Measurements from ENCODE around the gene ETHE1.
"Not testable (repeated sequence)": the region's sequence is repeated elsewhere in the genome, so short reads cannot be mapped to it uniquely, and the experiment has no call there.

The ETHE1 gene

DNA sequence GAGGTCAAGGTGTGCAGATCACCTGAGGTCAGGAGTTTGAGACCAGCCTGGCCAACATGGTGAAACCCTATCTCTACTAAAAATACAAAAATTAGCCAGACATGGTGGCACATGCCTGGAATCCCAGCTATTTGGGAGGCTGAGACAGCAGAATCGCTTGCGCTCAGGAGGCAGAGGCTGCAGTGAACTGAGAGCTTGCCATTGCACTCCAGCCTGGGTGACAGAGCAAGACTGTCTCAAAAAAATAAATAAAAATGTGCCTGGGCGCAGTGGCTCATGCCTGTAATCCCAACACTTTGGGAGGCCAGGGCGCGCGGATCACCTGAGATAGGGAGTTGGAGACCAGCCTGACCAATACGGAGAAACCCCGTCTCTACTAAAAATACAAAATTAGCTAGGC is 3.3 kb downstream of the ETHE1 start:
- not testable (repeated sequence) for DNase-seq (ENCODE audit: low read depth, low spot score); H3K4me3 ChIP-seq (ENCODE audit: low read length); H3K36me3 ChIP-seq (ENCODE audit: control insufficient read depth, insufficient read depth, low read length); H3K27ac ChIP-seq (ENCODE audit: low read length); H3K27me3 ChIP-seq (ENCODE audit: control insufficient read depth, insufficient read depth, low read length); H3K9me3 ChIP-seq (ENCODE audit: control insufficient read depth, insufficient read depth, low read length); H3K4me1 ChIP-seq (ENCODE audit: control insufficient read depth, insufficient read depth, low read length)
- WGBS (ENCODE audit: insufficient coverage, insufficient read length), result no CpG with 5 or more reads among the region's 8 CpGs

DNA sequence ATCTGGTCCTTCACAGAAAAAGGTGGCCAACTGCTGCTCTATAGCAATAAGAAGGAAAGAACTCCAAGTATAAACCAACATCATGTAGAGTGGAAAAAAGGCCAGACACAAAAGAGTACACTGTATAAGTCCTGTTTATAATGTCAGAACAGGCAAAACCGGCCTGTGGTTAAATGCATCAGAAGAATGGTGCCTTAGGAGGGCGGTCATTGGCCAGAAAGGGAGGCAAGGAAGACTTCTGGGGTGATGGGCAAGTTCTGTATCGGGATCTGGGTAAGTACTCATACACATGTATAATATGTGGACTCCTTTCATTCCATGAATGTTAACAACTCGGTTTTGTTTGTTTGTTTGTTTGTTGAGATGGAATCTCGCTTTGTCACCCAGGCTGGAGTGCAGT is 4.1 kb downstream of the ETHE1 start:
- DNase-seq (ENCODE audit: low read depth, low spot score), result no peak
- Histone ChIP-seq H3K9me3 (ENCODE audit: control insufficient read depth, insufficient read depth, low read length) (no peaks in the 10 kb centered on the region), H3K27ac (ENCODE audit: low read length) (no peak overlapping the region), H3K4me1 (ENCODE audit: control insufficient read depth, insufficient read depth, low read length) (peaks cover 2% of the 10 kb centered on the region; the same call in 1 of the 2 replicates), H3K4me3 (ENCODE audit: low read length) (no peak overlapping the region), H3K36me3 (ENCODE audit: control insufficient read depth, insufficient read depth, low read length) (no peaks in the 10 kb centered on the region), H3K27me3 (ENCODE audit: control insufficient read depth, insufficient read depth, low read length) (no peaks in the 10 kb centered on the region; the same call in 1 of the 2 replicates)
- WGBS (ENCODE audit: insufficient coverage, insufficient read length), result no CpG with 5 or more reads among the region's 5 CpGs

DNA sequence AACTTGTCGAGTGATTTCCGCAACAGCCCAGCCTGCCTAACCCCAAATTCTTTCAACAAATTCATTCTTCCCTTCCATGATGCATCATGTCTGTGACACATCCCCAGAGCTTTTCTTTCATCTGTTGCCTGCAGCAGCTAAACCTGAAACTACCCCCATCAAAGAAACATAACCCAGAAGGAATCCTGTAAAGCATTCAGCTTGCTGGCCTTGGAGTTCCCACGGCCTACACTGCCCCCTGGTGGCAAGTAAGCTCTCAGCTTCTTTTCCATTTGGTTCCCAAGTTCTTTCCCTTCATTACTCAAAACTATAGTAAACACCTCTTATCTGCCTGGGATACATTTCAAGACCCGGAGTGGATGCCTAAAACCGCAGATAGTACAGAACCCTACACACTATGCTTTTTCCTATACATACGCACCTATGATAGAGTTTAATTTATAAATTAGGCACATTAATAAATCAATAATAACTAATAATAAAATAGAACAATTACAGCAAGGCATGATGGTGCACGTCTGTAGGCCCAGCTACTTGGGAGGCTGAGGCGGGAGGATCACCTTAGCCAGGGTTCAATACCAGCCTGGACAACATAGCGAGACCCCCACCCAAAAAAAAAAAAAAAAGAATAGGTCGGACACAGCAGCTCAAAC is 7.4 kb downstream of the ETHE1 start:
- Histone ChIP-seq H3K9me3 (ENCODE audit: control insufficient read depth, insufficient read depth, low read length) (no peaks in the 10 kb centered on the region), H3K4me1 (ENCODE audit: control insufficient read depth, insufficient read depth, low read length) (no peaks in the 10 kb centered on the region), H3K36me3 (ENCODE audit: control insufficient read depth, insufficient read depth, low read length) (no peaks in the 10 kb centered on the region), H3K27ac (ENCODE audit: low read length) (no peak overlapping the region), H3K27me3 (ENCODE audit: control insufficient read depth, insufficient read depth, low read length) (no peaks in the 10 kb centered on the region), H3K4me3 (ENCODE audit: low read length) (no peak overlapping the region)
- no CpG with 5 or more reads among the region's 10 CpGs for WGBS (ENCODE audit: insufficient coverage, insufficient read length)
- DNase-seq (ENCODE audit: low read depth, low spot score), result no peak

DNA sequence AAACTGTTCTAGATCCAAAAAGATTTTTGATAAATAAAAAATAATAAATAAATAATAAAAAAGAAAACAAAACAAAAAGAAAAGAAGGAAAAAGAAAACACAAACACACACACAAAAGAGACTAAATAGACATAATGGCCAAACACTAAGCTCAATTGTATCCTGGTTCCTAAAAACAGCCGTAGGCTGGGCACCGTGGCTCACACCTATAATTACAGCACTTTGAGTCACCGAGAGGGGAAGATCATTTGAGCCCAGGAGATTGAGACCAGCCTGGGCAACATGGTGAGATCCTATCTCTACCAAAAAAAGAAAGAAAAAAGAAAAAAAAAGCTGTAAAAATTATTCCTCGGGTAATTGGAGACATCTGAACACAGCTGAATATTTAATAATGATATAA is 8.9 kb downstream of the ETHE1 start:
- WGBS (ENCODE audit: insufficient coverage, insufficient read length), result no CpG with 5 or more reads among the region's 4 CpGs
- Histone ChIP-seq H3K36me3 (ENCODE audit: control insufficient read depth, insufficient read depth, low read length) (no peaks in the 10 kb centered on the region), H3K4me1 (ENCODE audit: control insufficient read depth, insufficient read depth, low read length) (no peaks in the 10 kb centered on the region), H3K4me3 (ENCODE audit: low read length) (no peak overlapping the region), H3K27me3 (ENCODE audit: control insufficient read depth, insufficient read depth, low read length) (no peaks in the 10 kb centered on the region), H3K27ac (ENCODE audit: low read length) (no peak overlapping the region), H3K9me3 (ENCODE audit: control insufficient read depth, insufficient read depth, low read length) (no peaks in the 10 kb centered on the region)
- no peak for DNase-seq (ENCODE audit: low read depth, low spot score)

DNA sequence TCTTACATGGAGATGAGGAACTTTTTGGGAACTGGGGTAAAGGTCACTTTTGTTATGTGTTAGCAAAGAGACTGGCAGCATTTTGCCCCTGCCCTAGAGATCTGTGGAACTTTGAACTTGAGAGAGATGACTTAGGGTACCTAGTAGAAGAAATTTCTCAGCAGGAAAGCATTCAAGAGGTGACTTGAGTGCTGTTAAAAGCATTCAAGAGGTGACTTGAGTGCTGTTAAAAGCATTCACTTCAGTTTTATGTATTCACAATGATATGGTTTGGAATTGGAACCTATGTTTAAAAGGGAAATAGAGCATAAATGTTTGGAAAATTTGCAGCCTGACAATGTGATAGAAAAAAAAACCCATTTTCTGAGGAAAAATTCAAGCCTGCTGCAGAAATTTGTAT is 14.6 kb downstream of the ETHE1 start:
- not testable (repeated sequence) for DNase-seq (ENCODE audit: low read depth, low spot score); H3K9me3 ChIP-seq (ENCODE audit: control insufficient read depth, insufficient read depth, low read length); H3K4me3 ChIP-seq (ENCODE audit: low read length); H3K36me3 ChIP-seq (ENCODE audit: control insufficient read depth, insufficient read depth, low read length); H3K4me1 ChIP-seq (ENCODE audit: control insufficient read depth, insufficient read depth, low read length); H3K27me3 ChIP-seq (ENCODE audit: control insufficient read depth, insufficient read depth, low read length); H3K27ac ChIP-seq (ENCODE audit: low read length)

DNA sequence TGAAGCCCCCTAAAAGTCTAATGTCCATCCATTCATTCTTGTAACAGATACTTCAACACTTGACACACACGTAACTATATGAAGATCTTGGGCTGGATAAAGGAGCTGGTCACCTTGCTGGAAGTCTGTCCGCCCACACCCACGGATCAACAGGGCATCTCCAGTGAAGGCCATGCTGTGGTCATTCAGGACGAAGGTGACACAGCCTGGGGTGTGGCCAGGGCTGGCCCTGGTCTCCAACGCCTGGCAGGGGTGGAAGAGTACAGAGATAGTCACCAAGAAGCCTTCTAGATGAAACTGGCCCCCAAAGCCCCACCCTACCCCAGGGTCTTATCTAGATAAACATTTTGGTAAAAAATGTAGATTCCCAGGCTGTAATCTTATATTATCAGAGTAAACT is 15.7 kb downstream of the ETHE1 start:
- no peak overlapping the region for H3K4me3 ChIP-seq (ENCODE audit: low read length)
- no peak overlapping the region for H3K27ac ChIP-seq (ENCODE audit: low read length)
- H3K9me3 ChIP-seq (ENCODE audit: control insufficient read depth, insufficient read depth, low read length), result no peaks in the 10 kb centered on the region
- no peaks in the 10 kb centered on the region for H3K27me3 ChIP-seq (ENCODE audit: control insufficient read depth, insufficient read depth, low read length)
- DNase-seq (ENCODE audit: low read depth, low spot score), result no peak
- H3K36me3 ChIP-seq (ENCODE audit: control insufficient read depth, insufficient read depth, low read length), result no peaks in the 10 kb centered on the region
- H3K4me1 ChIP-seq (ENCODE audit: control insufficient read depth, insufficient read depth, low read length), result no peaks in the 10 kb centered on the region
- no CpG with 5 or more reads among the region's 5 CpGs for WGBS (ENCODE audit: insufficient coverage, insufficient read length)

DNA sequence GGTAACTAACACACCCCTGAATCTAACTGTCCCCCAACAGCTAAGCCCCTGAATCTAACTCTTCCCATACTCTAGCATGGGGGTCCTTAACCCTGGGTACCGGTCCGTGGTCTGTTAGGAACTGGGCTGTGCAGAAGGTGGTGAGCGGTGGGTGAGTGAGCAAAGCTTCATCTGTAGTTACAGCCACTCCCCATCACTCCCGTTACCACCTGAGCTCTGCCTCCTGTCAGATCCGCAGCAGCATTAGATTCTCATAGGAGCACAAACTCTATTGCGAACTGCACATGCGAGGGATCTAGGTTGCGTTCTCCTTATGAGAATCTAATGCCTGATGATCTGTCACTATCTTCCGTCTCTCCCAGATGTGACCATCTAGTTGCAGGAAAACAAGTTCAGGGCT is 16.3 kb downstream of the ETHE1 start:
- WGBS (ENCODE audit: insufficient coverage, insufficient read length), result no CpG with 5 or more reads among the region's 9 CpGs
- H3K27me3 ChIP-seq (ENCODE audit: control insufficient read depth, insufficient read depth, low read length), result no peaks in the 10 kb centered on the region
- no peaks in the 10 kb centered on the region for H3K9me3 ChIP-seq (ENCODE audit: control insufficient read depth, insufficient read depth, low read length)
- H3K4me3 ChIP-seq (ENCODE audit: low read length), result no peak overlapping the region
- DNase-seq (ENCODE audit: low read depth, low spot score), result no peak
- H3K36me3 ChIP-seq (ENCODE audit: control insufficient read depth, insufficient read depth, low read length), result no peaks in the 10 kb centered on the region
- no peak overlapping the region for H3K27ac ChIP-seq (ENCODE audit: low read length)
- no peaks in the 10 kb centered on the region for H3K4me1 ChIP-seq (ENCODE audit: control insufficient read depth, insufficient read depth, low read length)

DNA sequence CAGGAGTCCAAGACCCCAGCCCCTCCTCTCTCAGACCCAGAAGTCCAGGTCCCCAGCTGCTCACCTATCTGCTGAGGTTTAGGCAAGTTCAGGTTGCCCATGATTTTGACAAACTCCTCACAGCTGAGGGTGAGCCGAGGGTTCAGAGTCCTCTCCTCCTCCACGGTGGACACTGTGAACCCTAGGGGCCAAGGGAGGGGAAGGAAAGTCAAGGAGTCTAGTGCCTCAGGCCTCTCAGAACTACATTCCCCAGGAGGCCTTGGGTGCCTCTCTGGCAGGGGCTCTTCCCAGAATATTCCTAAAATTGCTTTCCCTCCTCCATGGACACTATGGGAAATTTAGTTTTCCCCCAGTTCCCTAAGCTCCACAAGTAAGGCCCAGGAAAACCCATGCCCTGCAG is 19.1 kb downstream of the ETHE1 start:
- no peaks in the 10 kb centered on the region for H3K9me3 ChIP-seq (ENCODE audit: control insufficient read depth, insufficient read depth, low read length)
- no peak for DNase-seq (ENCODE audit: low read depth, low spot score)
- no peak overlapping the region for H3K27ac ChIP-seq (ENCODE audit: low read length)
- H3K27me3 ChIP-seq (ENCODE audit: control insufficient read depth, insufficient read depth, low read length), result peaks cover 2% of the 10 kb centered on the region; the same call in 1 of the 2 replicates
- no peaks in the 10 kb centered on the region for H3K4me1 ChIP-seq (ENCODE audit: control insufficient read depth, insufficient read depth, low read length)
- H3K4me3 ChIP-seq (ENCODE audit: low read length), result no peak overlapping the region
- WGBS (ENCODE audit: insufficient coverage, insufficient read length), result no CpG with 5 or more reads among the region's 2 CpGs
- no peaks in the 10 kb centered on the region for H3K36me3 ChIP-seq (ENCODE audit: control insufficient read depth, insufficient read depth, low read length)

DNA sequence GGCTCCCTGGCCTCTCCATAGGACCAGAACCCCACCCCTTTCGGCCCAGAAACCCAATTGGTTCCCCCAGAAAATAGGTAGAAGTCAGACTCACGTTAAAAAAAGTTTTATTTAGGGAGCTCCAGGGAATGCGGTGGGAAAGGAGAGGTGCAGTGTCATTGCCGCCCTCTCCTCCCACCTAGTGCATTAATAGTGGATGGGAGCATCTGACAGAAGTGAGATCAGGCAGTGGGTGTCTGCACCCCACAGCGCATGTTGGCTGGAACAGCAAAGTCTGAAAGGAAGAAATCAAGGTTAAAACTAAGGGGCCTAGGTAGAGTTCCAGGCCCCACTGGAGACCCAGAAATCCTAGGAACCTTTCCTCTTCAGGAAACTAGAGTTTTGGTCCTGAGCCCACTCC is 20.4 kb downstream of the ETHE1 start:
- Histone ChIP-seq H3K4me3 (ENCODE audit: low read length) (no peak overlapping the region), H3K27me3 (ENCODE audit: control insufficient read depth, insufficient read depth, low read length) (peaks cover 3% of the 10 kb centered on the region; the same call in 1 of the 2 replicates), H3K27ac (ENCODE audit: low read length) (no peak overlapping the region), H3K9me3 (ENCODE audit: control insufficient read depth, insufficient read depth, low read length) (no peaks in the 10 kb centered on the region), H3K4me1 (ENCODE audit: control insufficient read depth, insufficient read depth, low read length) (0 out of 2 replicates have a peak, but pooled peaks cover 1% of the 10 kb centered on the region), H3K36me3 (ENCODE audit: control insufficient read depth, insufficient read depth, low read length) (no peaks in the 10 kb centered on the region)
- no CpG with 5 or more reads among the region's 5 CpGs for WGBS (ENCODE audit: insufficient coverage, insufficient read length)
- DNase-seq (ENCODE audit: low read depth, low spot score), result no peak

DNA sequence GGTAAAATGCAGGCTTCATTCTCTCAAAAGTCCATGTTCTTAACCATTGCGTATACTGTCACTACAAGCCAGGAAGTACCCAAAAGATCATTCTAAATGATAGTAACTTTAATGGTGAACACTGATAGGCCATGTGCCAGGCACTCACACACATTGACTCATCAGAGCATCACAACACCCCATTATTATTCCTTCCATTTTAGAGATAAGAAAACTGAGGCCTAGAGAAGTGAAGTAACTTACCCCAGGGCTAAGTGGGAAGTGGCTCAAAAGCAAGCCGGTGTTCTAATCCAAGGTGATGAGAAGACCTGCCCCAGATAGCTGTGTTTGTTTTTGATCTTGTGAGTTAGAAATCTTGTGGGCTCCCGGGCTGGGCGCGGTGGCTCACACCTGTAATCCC is 21.1 kb downstream of the ETHE1 start:
- H3K4me1 ChIP-seq (ENCODE audit: control insufficient read depth, insufficient read depth, low read length), result 0 out of 2 replicates have a peak, but pooled peaks cover 4% of the 10 kb centered on the region
- no CpG with 5 or more reads among the region's 5 CpGs for WGBS (ENCODE audit: insufficient coverage, insufficient read length)

DNA sequence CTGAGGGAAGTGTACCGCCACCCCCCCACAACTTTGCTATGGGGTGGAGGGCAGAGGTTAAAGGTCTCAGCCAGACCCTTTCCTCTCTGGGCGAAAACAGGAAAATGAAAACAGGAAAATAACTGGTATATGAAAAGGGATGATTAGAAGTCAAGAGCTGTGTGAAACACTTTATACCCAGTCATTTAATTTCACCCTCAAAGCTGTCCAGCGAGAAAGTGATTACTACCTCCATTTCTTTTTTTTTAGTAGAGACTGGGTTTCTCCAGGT is 21.9 kb downstream of the ETHE1 start:
- WGBS (ENCODE audit: insufficient coverage, insufficient read length), result no CpG with 5 or more reads among the region's 3 CpGs
- H3K4me1 ChIP-seq (ENCODE audit: control insufficient read depth, insufficient read depth, low read length), result 0 out of 2 replicates have a peak, but pooled peaks cover 4% of the 10 kb centered on the region
- no peak for DNase-seq (ENCODE audit: low read depth, low spot score)
- H3K36me3 ChIP-seq (ENCODE audit: control insufficient read depth, insufficient read depth, low read length), result no peaks in the 10 kb centered on the region
- H3K27me3 ChIP-seq (ENCODE audit: control insufficient read depth, insufficient read depth, low read length), result peaks cover 3% of the 10 kb centered on the region; the same call in 1 of the 2 replicates
- peak overlapping the region; percentile 74; the same call in 1 of the 2 replicates for H3K4me3 ChIP-seq (ENCODE audit: low read length)
- no peak overlapping the region for H3K27ac ChIP-seq (ENCODE audit: low read length)
- H3K9me3 ChIP-seq (ENCODE audit: control insufficient read depth, insufficient read depth, low read length), result no peaks in the 10 kb centered on the region

More for the DNA sequence above, 21.1 kb downstream of the ETHE1 start:
- Histone ChIP-seq H3K9me3 (ENCODE audit: control insufficient read depth, insufficient read depth, low read length) (no peaks in the 10 kb centered on the region), H3K36me3 (ENCODE audit: control insufficient read depth, insufficient read depth, low read length) (no peaks in the 10 kb centered on the region), H3K27ac (ENCODE audit: low read length) (no peak overlapping the region), H3K27me3 (ENCODE audit: control insufficient read depth, insufficient read depth, low read length) (peaks cover 3% of the 10 kb centered on the region; the same call in 1 of the 2 replicates), H3K4me3 (ENCODE audit: low read length) (no peak overlapping the region)
- DNase-seq (ENCODE audit: low read depth, low spot score), result no peak

Data from iPS DF 6.9 (cell line).